ENCODE data around the gene MPZL1. TPM values are rescaled to one million over a fixed set of nuclear protein-coding genes. Genes with fewer than 3 reads are reported as not detected.

Gene MPZL1
- polyA plus RNA-seq, 2 of the 4 experiments (the other 2 are of a cell fraction): 92.6 to 178 TPM

DNA sequence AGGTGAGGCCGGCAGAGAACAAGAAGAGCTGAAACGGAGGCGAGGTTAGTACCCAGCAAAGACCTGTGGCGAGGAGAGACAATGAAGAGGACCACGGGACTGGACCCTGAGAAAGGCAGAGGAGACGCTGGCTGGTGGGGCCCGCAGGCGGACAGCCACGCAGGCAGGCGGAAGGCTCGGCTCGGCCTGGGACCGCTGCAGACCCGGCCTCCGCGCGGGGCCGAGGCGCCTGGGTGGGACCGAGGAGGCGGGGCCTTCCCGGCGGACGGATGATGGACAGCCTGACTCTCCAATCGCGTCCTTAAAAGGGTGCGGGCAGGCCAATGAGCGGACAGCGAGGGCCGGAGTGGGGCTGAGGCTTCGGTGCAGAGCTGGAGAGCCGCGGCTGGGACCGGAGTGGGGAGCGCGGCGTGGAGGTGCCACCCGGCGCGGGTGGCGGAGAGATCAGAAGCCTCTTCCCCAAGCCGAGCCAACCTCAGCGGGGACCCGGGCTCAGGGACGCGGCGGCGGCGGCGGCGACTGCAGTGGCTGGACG is at the start of gene MPZL1 (continued):
- TF ChIP-seq, protein P1, sequence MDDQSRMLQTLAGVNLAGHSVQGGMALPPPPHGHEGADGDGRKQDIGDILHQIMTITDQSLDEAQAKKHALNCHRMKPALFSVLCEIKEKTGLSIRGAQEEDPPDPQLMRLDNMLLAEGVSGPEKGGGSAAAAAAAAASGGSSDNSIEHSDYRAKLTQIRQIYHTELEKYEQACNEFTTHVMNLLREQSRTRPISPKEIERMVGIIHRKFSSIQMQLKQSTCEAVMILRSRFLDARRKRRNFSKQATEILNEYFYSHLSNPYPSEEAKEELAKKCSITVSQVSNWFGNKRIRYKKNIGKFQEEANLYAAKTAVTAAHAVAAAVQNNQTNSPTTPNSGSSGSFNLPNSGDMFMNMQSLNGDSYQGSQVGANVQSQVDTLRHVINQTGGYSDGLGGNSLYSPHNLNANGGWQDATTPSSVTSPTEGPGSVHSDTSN (IDR thresholded peaks at IDR 0.05): peak; percentile 100
- no peak for TF ChIP-seq GATA3 (IDR thresholded peaks at IDR 0.05; ENCODE audit: borderline replicate concordance)

DNA sequence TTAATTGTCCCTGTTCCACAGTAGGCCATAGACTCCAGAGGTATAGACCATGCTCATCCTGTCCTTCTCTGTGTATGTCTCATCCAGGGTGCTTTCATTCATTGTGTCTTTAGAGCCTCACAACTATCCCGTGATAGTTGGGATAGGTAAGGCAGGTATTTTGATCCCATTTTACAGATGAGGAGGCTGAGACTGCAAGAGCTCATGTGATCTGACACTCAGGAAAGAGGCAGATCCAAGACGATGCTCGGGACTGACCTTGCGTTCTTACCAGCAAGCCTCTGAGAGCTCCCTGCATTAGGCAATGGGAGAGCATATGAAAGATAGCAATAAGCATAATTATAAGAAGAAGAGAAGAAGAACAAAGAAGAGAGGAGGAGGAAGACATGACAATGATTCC is 49.0 kb upstream of the MPZL1 start:
- Histone ChIP-seq H3K27ac (no peak overlapping the region), H3K4me1 (no peaks in the 10 kb centered on the region), H3K4me2 (no peak overlapping the region), H3K4me3 (no peak overlapping the region), H3K9me3 (no peaks in the 10 kb centered on the region)
- TF ChIP-seq, protein P2, sequence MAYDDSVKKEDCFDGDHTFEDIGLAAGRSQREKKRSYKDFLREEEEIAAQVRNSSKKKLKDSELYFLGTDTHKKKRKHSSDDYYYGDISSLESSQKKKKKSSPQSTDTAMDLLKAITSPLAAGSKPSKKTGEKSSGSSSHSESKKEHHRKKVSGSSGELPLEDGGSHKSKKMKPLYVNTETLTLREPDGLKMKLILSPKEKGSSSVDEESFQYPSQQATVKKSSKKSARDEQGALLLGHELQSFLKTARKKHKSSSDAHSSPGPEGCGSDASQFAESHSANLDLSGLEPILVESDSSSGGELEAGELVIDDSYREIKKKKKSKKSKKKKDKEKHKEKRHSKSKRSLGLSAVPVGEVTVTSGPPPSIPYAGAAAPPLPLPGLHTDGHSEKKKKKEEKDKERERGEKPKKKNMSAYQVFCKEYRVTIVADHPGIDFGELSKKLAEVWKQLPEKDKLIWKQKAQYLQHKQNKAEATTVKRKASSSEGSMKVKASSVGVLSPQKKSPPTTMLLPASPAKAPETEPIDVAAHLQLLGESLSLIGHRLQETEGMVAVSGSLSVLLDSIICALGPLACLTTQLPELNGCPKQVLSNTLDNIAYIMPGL (CRISPR knock-in tag; IDR thresholded peaks at IDR 0.05; ENCODE audit: borderline replicate concordance): no peak
- 73% methylated on average over 4 of the region's 4 CpGs for WGBS (ENCODE audit: missing lambda C conversion rate)
- ATAC-seq (no peak), FAIRE-seq (no peak), DNase-seq (ENCODE audit: low read depth in 1 of 2, low spot score in 1 of 2) (no peak)
- ChIA-PET POLR2A (no interaction called here), CTCF (interaction anchor here (0.7 to 3.7 kb wide), 6 partner anchors 8 to 72 kb away, joined by 3 to 15 read pairs (median 4); no protein-coding TSS in a partner anchor)

DNA sequence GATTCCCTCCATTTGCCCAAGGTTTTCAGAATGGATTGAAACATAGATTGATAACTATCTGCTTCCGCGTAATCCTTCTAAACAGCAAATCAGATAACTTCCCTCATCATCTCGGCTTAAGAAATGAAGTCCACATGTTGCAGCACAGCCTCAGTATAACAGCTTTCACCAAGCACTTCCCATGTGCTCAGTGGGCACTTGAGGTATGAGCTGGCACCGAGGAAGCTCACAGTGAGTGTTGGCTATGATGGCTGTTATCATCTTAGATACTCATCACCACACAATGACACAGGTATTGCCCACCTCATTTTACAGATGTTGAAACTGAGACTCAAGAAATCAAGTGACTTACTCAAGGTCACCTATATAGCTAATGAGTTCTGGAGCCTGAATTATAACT is 48.5 kb upstream of the MPZL1 start:
- no peak for FAIRE-seq
- 54% methylated on average over 4 of the region's 4 CpGs for WGBS (ENCODE audit: missing lambda C conversion rate)
- POLR2A ChIA-PET: no interaction called here
- CTCF ChIA-PET: interaction anchor here (1.3 to 3.7 kb wide), 3 partner anchors 10 to 14 kb away, joined by 3 to 15 read pairs (median 13); no protein-coding TSS in a partner anchor
- Histone ChIP-seq H3K27ac (no peak overlapping the region), H3K4me1 (no peaks in the 10 kb centered on the region), H3K9me3 (no peaks in the 10 kb centered on the region), H3K4me2 (no peak overlapping the region), H3K4me3 (no peak overlapping the region)
- no peak for DNase-seq (ENCODE audit: low read depth in 1 of 2, low spot score in 1 of 2)
- ATAC-seq: no peak
- TF ChIP-seq SMC3 (IDR thresholded peaks at IDR 0.05): no peak
- TF ChIP-seq, protein P3, sequence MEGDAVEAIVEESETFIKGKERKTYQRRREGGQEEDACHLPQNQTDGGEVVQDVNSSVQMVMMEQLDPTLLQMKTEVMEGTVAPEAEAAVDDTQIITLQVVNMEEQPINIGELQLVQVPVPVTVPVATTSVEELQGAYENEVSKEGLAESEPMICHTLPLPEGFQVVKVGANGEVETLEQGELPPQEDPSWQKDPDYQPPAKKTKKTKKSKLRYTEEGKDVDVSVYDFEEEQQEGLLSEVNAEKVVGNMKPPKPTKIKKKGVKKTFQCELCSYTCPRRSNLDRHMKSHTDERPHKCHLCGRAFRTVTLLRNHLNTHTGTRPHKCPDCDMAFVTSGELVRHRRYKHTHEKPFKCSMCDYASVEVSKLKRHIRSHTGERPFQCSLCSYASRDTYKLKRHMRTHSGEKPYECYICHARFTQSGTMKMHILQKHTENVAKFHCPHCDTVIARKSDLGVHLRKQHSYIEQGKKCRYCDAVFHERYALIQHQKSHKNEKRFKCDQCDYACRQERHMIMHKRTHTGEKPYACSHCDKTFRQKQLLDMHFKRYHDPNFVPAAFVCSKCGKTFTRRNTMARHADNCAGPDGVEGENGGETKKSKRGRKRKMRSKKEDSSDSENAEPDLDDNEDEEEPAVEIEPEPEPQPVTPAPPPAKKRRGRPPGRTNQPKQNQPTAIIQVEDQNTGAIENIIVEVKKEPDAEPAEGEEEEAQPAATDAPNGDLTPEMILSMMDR (IDR thresholded peaks at IDR 0.05): no peak

DNA sequence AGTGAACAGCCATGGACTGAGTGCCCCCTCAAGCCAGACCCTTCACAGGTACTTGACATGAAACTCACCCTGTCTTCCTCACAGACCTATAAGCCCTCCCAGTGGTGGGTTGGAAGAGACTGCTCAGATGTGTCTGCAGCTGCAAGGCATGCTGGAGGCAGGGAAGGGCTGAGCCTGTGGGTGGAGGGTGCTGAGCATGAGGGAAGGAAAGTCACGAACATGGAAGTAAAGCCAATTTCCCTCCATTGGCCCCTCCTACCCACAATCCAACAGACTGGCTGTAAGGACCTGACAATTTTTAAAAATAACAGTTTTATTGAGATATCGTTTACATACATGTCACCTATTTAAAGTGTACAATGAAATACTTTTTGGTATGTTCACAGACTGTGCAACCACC is 47.6 kb upstream of the MPZL1 start:
- FAIRE-seq (no peak), DNase-seq (ENCODE audit: low read depth in 1 of 2, low spot score in 1 of 2) (no peak), ATAC-seq (no peak)
- ChIA-PET POLR2A (no interaction called here), CTCF (interaction anchor here (0.6 to 3.7 kb wide), 6 partner anchors 11 to 74 kb away, joined by 3 to 15 read pairs (median 5); no protein-coding TSS in a partner anchor)
- WGBS (ENCODE audit: missing lambda C conversion rate): 22% methylated on average over 2 of the region's 2 CpGs
- no peak overlapping the region for H3K4me2 ChIP-seq
- H3K27ac ChIP-seq: no peak overlapping the region
- no peaks in the 10 kb centered on the region for H3K9me3 ChIP-seq
- no peak for TF ChIP-seq RFX5 (IDR thresholded peaks at IDR 0.05)
- no peaks in the 10 kb centered on the region for H3K4me1 ChIP-seq
- no peak overlapping the region for H3K4me3 ChIP-seq

DNA sequence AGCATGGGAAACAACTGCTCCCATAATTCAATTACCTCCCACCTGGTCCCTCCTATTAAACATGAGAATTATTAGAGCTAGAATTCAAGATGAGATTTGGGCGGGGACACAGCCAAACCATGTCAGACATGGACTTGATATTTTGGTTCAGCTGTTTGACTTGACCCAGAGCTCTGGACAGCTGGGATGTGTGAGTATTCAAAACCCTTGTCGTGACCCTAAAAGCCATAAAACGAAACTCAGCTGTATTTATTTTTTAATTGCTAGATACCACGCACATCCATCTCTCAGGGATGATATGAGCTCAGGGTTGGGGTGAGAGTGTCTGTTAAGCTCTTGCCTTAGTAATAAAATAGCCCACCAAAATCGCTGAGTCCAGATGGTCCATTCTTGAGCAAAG is 46.3 kb upstream of the MPZL1 start:
- Histone ChIP-seq H3K9me3 (no peaks in the 10 kb centered on the region), H3K4me1 (no peaks in the 10 kb centered on the region), H3K4me2 (no peak overlapping the region), H3K27ac (no peak overlapping the region), H3K4me3 (no peak overlapping the region)
- no peak for FAIRE-seq
- ChIA-PET CTCF (interaction anchor here (0.6 to 2.0 kb wide), 7 partner anchors 9 to 335 kb away, joined by 3 to 11 read pairs (median 3); no protein-coding TSS in a partner anchor), POLR2A (no interaction called here)
- DNase-seq (ENCODE audit: low read depth in 1 of 2, low spot score in 1 of 2): no peak
- 42% methylated on average over 5 of the region's 5 CpGs for WGBS (ENCODE audit: missing lambda C conversion rate)
- TF ChIP-seq HEYL (CRISPR knock-in tag; IDR thresholded peaks at IDR 0.05) (no peak), RNF2 (IDR thresholded peaks at IDR 0.05; ENCODE audit: borderline replicate concordance, low read depth) (peak; percentile 77; the same call in 1 of the 2 replicates)
- ATAC-seq: no peak

Measured in A549 (cell line).